Measurements from ENCODE around the gene RTN4RL1. TPM values are rescaled to one million over a fixed set of nuclear protein-coding genes. Genes with fewer than 3 reads are reported as not detected.

Gene RTN4RL1
- polyA plus RNA-seq, 1 donor (not counting 4 experiments of a cell fraction or from before 2014, with no cell fraction given), result 2.3 TPM

DNA sequence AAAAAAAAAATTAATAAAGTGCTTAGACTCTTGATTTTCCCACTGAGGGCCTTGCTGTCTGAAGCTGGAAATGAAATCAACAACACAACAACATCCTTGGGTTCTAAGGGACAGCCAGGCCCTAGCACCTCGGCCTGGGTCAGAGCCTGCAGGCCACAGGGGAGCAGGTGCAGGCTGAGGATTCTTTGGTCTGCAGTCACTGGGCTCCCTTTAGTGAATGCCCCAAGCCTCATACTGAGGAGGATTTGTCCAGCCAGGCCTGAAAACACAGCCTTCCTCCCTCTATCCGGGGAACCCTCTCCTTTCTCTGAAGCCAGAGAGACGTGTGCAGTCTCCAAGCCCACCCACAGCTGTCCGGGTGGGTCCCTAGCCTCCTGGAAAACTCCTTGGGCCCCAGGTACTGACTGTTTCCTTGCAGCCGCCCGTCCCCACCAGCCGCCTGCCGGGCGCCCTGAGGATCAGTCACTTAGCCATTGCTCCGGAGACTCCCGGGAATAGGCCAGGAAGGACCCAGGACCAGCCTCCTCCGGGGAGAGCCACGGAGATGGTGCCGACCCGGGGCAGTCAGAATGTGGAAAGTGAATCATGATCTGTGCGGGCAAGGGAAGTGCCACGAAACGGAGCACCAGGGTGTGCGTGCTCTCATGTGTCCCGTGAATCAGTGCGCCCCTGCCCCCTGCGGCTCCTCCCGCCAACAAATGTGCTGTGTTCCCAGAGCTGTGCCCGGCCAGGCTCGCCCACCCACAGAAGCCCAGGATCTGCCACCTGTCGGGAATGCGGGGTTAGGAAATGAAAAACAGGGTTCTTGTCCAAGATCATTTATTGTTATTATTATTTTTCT is 91.0 kb downstream of the RTN4RL1 start:
- Histone ChIP-seq H3K36me3 (ENCODE audit: control insufficient read depth in 2 of 2, extremely low read depth in 1 of 2, insufficient read depth in 2 of 2, low read length in 2 of 2) (no peaks in the 10 kb centered on the region), H3K4me2 (ENCODE audit: control insufficient read depth, extremely low read depth, insufficient read depth, low read depth, low read length) (no peak overlapping the region), H3K27me3 (ENCODE audit: control insufficient read depth, extremely low read depth, insufficient read depth, low read length) (no peaks in the 10 kb centered on the region), H3K27ac (ENCODE audit: control insufficient read depth, insufficient read depth, low read length) (no peak overlapping the region), H3K9ac (ENCODE audit: control insufficient read depth, extremely low read depth, insufficient read depth, low read length) (no peak overlapping the region), H4K20me1 (ENCODE audit: control insufficient read depth, extremely low read depth, insufficient read depth, low read length) (no peaks in the 10 kb centered on the region), H3K4me3 (ENCODE audit: control insufficient read depth in 2 of 3, extremely low read depth in 1 of 3, insufficient read depth in 2 of 3, low read depth in 1 of 3, low read length in 3 of 3) (no peak overlapping the region), H3K9me1 (ENCODE audit: control insufficient read depth, extremely low read depth, insufficient read depth, low read length) (no peaks in the 10 kb centered on the region), H3K4me1 (ENCODE audit: control insufficient read depth, extremely low read depth, insufficient read depth, low read length) (no peaks in the 10 kb centered on the region), H2AFZ (ENCODE audit: control insufficient read depth, low read length) (no peak overlapping the region), H3K9me3 (ENCODE audit: control insufficient read depth, low read depth, low read length) (no peaks in the 10 kb centered on the region), H3K79me2 (ENCODE audit: control insufficient read depth, insufficient read depth, low read length) (no peaks in the 10 kb centered on the region)
- DNase-seq (ENCODE audit: low read depth, low spot score) (no peak), FAIRE-seq (no peak)
- dilution Hi-C loops (cut with MboI; ENCODE audit: extremely low pct_ligation_motif_present, low sequenced_read_pairs), result no loop called here
- no peak for TF ChIP-seq CTCF (optimal IDR thresholded peaks at IDR 0.05 in 1 of 3, IDR thresholded peaks at IDR 0.05 in 1 of 3, conservative IDR thresholded peaks at IDR 0.05 in 1 of 3; ENCODE audit: extremely low read depth in 1 of 3, insufficient read depth in 2 of 3, low read length in 3 of 3)
- no peak for TF ChIP-seq EZH2 (IDR thresholded peaks at IDR 0.05; ENCODE audit: low read length)

GRCh38 chr17:1931844-1932579 is 93.1 kb downstream of the RTN4RL1 start:
- Histone ChIP-seq H3K27ac (ENCODE audit: control insufficient read depth, insufficient read depth, low read length) (no peak overlapping the region), H3K27me3 (ENCODE audit: control insufficient read depth, extremely low read depth, insufficient read depth, low read length) (no peaks in the 10 kb centered on the region), H3K9me1 (ENCODE audit: control insufficient read depth, extremely low read depth, insufficient read depth, low read length) (no peaks in the 10 kb centered on the region), H3K9ac (ENCODE audit: control insufficient read depth, extremely low read depth, insufficient read depth, low read length) (no peak overlapping the region), H4K20me1 (ENCODE audit: control insufficient read depth, extremely low read depth, insufficient read depth, low read length) (no peaks in the 10 kb centered on the region), H3K4me1 (ENCODE audit: control insufficient read depth, extremely low read depth, insufficient read depth, low read length) (no peaks in the 10 kb centered on the region), H3K4me2 (ENCODE audit: control insufficient read depth, extremely low read depth, insufficient read depth, low read depth, low read length) (peak overlapping the region; percentile 22), H3K4me3 (ENCODE audit: control insufficient read depth in 2 of 3, extremely low read depth in 1 of 3, insufficient read depth in 2 of 3, low read depth in 1 of 3, low read length in 3 of 3) (no peak overlapping the region), H2AFZ (ENCODE audit: control insufficient read depth, low read length) (no peak overlapping the region), H3K9me3 (ENCODE audit: control insufficient read depth, low read depth, low read length) (no peaks in the 10 kb centered on the region), H3K79me2 (ENCODE audit: control insufficient read depth, insufficient read depth, low read length) (no peaks in the 10 kb centered on the region), H3K36me3 (ENCODE audit: control insufficient read depth in 2 of 2, extremely low read depth in 1 of 2, insufficient read depth in 2 of 2, low read length in 2 of 2) (no peaks in the 10 kb centered on the region)
- no peak for DNase-seq (ENCODE audit: low read depth, low spot score)
- FAIRE-seq, result no peak
- TF ChIP-seq EZH2 (IDR thresholded peaks at IDR 0.05; ENCODE audit: low read length) (no peak), CTCF (optimal IDR thresholded peaks at IDR 0.05 in 1 of 3, IDR thresholded peaks at IDR 0.05 in 1 of 3, conservative IDR thresholded peaks at IDR 0.05 in 1 of 3; ENCODE audit: extremely low read depth in 1 of 3, insufficient read depth in 2 of 3, low read length in 3 of 3) (no peak)
- dilution Hi-C loops (cut with MboI; ENCODE audit: extremely low pct_ligation_motif_present, low sequenced_read_pairs), result no loop called here

Measured in keratinocyte (primary cell).